ENCODE results near the gene LPCAT2. TPM values are rescaled to one million over a fixed set of nuclear protein-coding genes. Genes with fewer than 3 reads are reported as not detected.
A peak's percentile ranks its signal among the peaks of the same experiment; 100 is the strongest.

Gene LPCAT2
- total RNA-seq, 1 donor, result 35.6 TPM

GRCh38 chr16:55510185-55510805, 1.4 kb downstream of the LPCAT2 start:
- H3K4me3 ChIP-seq (ENCODE audit: low read depth, low read length), result peak overlapping the region; percentile 70
- no peak for TF ChIP-seq CTCF (IDR thresholded peaks at IDR 0.05; ENCODE audit: insufficient read depth, low read length)
- no peak for DNase-seq (ENCODE audit: low read depth)

- no peak overlapping the region for H3K4me3 ChIP-seq (ENCODE audit: low read depth, low read length)
- no peak for DNase-seq (ENCODE audit: low read depth)
- TF ChIP-seq CTCF (IDR thresholded peaks at IDR 0.05; ENCODE audit: insufficient read depth, low read length), result no peak
These were observed 4.1 kb downstream of the LPCAT2 start for GRCh38 chr16:55512941-55513340.

GRCh38 chr16:55513616-55514015, 4.7 kb downstream of the LPCAT2 start:
- no peak overlapping the region for H3K4me3 ChIP-seq (ENCODE audit: low read depth, low read length)
- no peak for DNase-seq (ENCODE audit: low read depth)
- peak; percentile 21 for TF ChIP-seq CTCF (IDR thresholded peaks at IDR 0.05; ENCODE audit: insufficient read depth, low read length)

- DNase-seq (ENCODE audit: low read depth), result no peak
- TF ChIP-seq CTCF (IDR thresholded peaks at IDR 0.05; ENCODE audit: insufficient read depth, low read length), result no peak
- no peak overlapping the region for H3K4me3 ChIP-seq (ENCODE audit: low read depth, low read length)
These were observed 6.2 kb downstream of the LPCAT2 start for GRCh38 chr16:55515111-55515510.

GRCh38 chr16:55521792-55522191, 12.9 kb downstream of the LPCAT2 start:
- no peak for DNase-seq (ENCODE audit: low read depth)
- no peak overlapping the region for H3K4me3 ChIP-seq (ENCODE audit: low read depth, low read length)

GRCh38 chr16:55526441-55526840, 17.6 kb downstream of the LPCAT2 start:
- H3K4me3 ChIP-seq (ENCODE audit: low read depth, low read length), result no peak overlapping the region
- peak; percentile 90 for DNase-seq (ENCODE audit: low read depth)
- no peak for TF ChIP-seq CTCF (IDR thresholded peaks at IDR 0.05; ENCODE audit: insufficient read depth, low read length)

More at GRCh38 chr16:55521792-55522191, 12.9 kb downstream of the LPCAT2 start:
- no peak for TF ChIP-seq CTCF (IDR thresholded peaks at IDR 0.05; ENCODE audit: insufficient read depth, low read length)

- no peak for TF ChIP-seq CTCF (IDR thresholded peaks at IDR 0.05; ENCODE audit: insufficient read depth, low read length)
- DNase-seq (ENCODE audit: low read depth), result no peak
- H3K4me3 ChIP-seq (ENCODE audit: low read depth, low read length), result no peak overlapping the region
These were observed 19.0 kb downstream of the LPCAT2 start for GRCh38 chr16:55527885-55528284.

Data from fibroblast of the aortic adventitia (primary cell).